Astrocyte of the cerebellum (primary cell): ENCODE measurements around the gene MNAT1.

Source experiments
- DNase-seq: peaks from one replicate; pipeline ENCODE4 v3.0.0-alpha.2; 2011; ENCODE audit warnings: low read depth
- H3K4me3 ChIP-seq: 2 replicates; pipeline ENCODE4 v1.5.1; 2011; ENCODE audit warnings: mild to moderate bottlenecking, low read depth, low read length, moderate library complexity
- CTCF ChIP-seq: IDR thresholded peaks from 2 replicates; pipeline ENCODE4 v1.5.1; 2012; ENCODE audit warnings: low read length, low read depth, moderate library complexity, mild to moderate bottlenecking; ENCODE audit errors: missing control alignments
- in situ Hi-C: cut with HindIII; loops from 2 replicates; pipeline ENCODE4 v1.10.0; 2017; ENCODE audit warnings: low sequenced_read_pairs

Gene MNAT1

GRCh38 chr14:60707858-60708257 is 26.7 kb upstream of the MNAT1 start:
- no peak for DNase-seq
- in situ Hi-C loops, result no loop called here
- H3K4me3 ChIP-seq, result no peak overlapping the region
- no peak for TF ChIP-seq CTCF

GRCh38 chr14:60710494-60710893 is 24.1 kb upstream of the MNAT1 start:
- TF ChIP-seq CTCF, result no peak
- no peak overlapping the region for H3K4me3 ChIP-seq
- no peak for DNase-seq
- in situ Hi-C loops, result no loop called here

GRCh38 chr14:60713513-60713912 is 21.0 kb upstream of the MNAT1 start:
- H3K4me3 ChIP-seq, result no peak overlapping the region
- no peak for DNase-seq
- in situ Hi-C loops, result no loop called here
- TF ChIP-seq CTCF, result no peak

- TF ChIP-seq CTCF, result no peak
- peak overlapping the region; percentile 89 for H3K4me3 ChIP-seq
- DNase-seq, result no peak
- in situ Hi-C loops, result no loop called here
These were observed 14.2 kb upstream of the MNAT1 start for GRCh38 chr14:60720391-60720790.

GRCh38 chr14:60720962-60721325 is 13.6 kb upstream of the MNAT1 start:
- in situ Hi-C loops, result no loop called here
- H3K4me3 ChIP-seq, result peak overlapping the region; percentile 89
- no peak for TF ChIP-seq CTCF
- no peak for DNase-seq

- in situ Hi-C loops, result no loop called here
- TF ChIP-seq CTCF, result peak; percentile 49
These were observed 13.0 kb upstream of the MNAT1 start for GRCh38 chr14:60721326-60722106.

GRCh38 chr14:60722107-60722356 is 12.5 kb upstream of the MNAT1 start:
- DNase-seq, result no peak
- in situ Hi-C loops, result no loop called here
- no peak for TF ChIP-seq CTCF
- peak overlapping the region; percentile 89 for H3K4me3 ChIP-seq

More at GRCh38 chr14:60721326-60722106, 13.0 kb upstream of the MNAT1 start:
- peak overlapping the region; percentile 89 for H3K4me3 ChIP-seq
- no peak for DNase-seq
